ENCODE measurements around the gene CDK19. TPM values are rescaled to one million over a fixed set of nuclear protein-coding genes. Genes with fewer than 3 reads are reported as not detected.

The CDK19 gene
- total RNA-seq, 1 experiment from 2014 or later = 11.7 TPM

DNA sequence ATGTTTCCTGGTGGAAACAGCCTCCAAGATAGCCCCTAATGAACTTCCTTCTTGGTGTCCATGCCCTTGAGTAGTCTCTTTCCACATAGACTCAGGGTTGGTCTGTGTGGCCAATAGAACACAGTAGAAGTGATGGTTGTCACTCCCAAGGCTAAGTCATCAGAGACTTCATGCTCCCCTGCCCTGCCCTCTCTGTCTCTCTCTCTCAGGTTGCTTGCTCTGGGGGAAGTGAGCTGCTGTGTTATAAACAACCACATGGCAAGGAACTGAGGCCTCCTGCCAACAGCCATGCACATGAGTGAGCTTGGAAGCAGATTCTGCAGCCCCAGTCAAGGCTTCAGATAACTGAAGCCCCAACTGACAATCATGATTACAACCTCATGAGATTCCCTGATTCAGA lies 253.6 kb downstream of the CDK19 start (continued):
- TF ChIP-seq, protein P1, sequence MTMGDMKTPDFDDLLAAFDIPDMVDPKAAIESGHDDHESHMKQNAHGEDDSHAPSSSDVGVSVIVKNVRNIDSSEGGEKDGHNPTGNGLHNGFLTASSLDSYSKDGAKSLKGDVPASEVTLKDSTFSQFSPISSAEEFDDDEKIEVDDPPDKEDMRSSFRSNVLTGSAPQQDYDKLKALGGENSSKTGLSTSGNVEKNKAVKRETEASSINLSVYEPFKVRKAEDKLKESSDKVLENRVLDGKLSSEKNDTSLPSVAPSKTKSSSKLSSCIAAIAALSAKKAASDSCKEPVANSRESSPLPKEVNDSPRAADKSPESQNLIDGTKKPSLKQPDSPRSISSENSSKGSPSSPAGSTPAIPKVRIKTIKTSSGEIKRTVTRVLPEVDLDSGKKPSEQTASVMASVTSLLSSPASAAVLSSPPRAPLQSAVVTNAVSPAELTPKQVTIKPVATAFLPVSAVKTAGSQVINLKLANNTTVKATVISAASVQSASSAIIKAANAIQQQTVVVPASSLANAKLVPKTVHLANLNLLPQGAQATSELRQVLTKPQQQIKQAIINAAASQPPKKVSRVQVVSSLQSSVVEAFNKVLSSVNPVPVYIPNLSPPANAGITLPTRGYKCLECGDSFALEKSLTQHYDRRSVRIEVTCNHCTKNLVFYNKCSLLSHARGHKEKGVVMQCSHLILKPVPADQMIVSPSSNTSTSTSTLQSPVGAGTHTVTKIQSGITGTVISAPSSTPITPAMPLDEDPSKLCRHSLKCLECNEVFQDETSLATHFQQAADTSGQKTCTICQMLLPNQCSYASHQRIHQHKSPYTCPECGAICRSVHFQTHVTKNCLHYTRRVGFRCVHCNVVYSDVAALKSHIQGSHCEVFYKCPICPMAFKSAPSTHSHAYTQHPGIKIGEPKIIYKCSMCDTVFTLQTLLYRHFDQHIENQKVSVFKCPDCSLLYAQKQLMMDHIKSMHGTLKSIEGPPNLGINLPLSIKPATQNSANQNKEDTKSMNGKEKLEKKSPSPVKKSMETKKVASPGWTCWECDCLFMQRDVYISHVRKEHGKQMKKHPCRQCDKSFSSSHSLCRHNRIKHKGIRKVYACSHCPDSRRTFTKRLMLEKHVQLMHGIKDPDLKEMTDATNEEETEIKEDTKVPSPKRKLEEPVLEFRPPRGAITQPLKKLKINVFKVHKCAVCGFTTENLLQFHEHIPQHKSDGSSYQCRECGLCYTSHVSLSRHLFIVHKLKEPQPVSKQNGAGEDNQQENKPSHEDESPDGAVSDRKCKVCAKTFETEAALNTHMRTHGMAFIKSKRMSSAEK (CRISPR knock-in tag; IDR thresholded peaks at IDR 0.05; ENCODE audit: borderline replicate concordance) = no peak
- no peak for TF ChIP-seq CREM (CRISPR knock-in tag; IDR thresholded peaks at IDR 0.05)
- TF ChIP-seq NFE2L1 (CRISPR knock-in tag; IDR thresholded peaks at IDR 0.05) = no peak
- no peak for TF ChIP-seq JUN (CRISPR knock-in tag; IDR thresholded peaks at IDR 0.05)
- TF ChIP-seq, protein P2, sequence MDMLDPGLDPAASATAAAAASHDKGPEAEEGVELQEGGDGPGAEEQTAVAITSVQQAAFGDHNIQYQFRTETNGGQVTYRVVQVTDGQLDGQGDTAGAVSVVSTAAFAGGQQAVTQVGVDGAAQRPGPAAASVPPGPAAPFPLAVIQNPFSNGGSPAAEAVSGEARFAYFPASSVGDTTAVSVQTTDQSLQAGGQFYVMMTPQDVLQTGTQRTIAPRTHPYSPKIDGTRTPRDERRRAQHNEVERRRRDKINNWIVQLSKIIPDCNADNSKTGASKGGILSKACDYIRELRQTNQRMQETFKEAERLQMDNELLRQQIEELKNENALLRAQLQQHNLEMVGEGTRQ (CRISPR knock-in tag; IDR thresholded peaks at IDR 0.05) = no peak

DNA sequence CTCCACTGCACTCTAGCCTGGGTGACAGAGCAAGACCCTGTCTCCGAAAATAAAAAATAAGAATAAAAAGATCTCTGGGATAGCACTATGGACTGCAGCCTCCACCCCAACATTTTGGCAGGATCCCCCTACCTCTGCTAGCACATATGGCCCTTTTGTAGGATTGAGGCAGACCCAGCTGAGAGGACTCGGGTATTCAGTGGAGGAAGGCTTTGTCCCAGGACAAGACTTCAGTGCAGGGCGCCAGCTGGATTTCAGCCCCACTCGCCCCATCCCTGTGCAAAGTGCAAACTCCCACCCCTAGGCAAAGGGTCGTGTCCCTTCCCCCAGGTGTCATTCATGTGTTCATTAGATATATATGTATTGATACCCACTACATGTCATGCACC lies 254.3 kb downstream of the CDK19 start:
- ATAC-seq = no peak
- H3K27me3 Mint-ChIP-seq (ENCODE audit: low read depth) = peaks cover 22% of the 10 kb centered on the region
- H3K4me3 Mint-ChIP-seq = no peak overlapping the region
- POLR2A ChIA-PET = no interaction called here
- no peak overlapping the region for H3K27ac Mint-ChIP-seq
- CTCF ChIA-PET = no interaction called here
- TF ChIP-seq SOX15 (CRISPR knock-in tag; IDR thresholded peaks at IDR 0.05) (no peak), NFATC4 (CRISPR knock-in tag; IDR thresholded peaks at IDR 0.05) (no peak), ZBTB21 (CRISPR knock-in tag; IDR thresholded peaks at IDR 0.05; ENCODE audit: borderline replicate concordance) (no peak), ELF4 (CRISPR knock-in tag; IDR thresholded peaks at IDR 0.05; ENCODE audit: low read depth) (no peak), ETV6 (CRISPR knock-in tag; IDR thresholded peaks at IDR 0.05) (no peak), GABPB1 (CRISPR knock-in tag; IDR thresholded peaks at IDR 0.05) (no peak), NR3C1 (CRISPR knock-in tag; conservative IDR thresholded peaks at IDR 0.05; ENCODE audit: low read depth) (no peak), FOXJ3 (CRISPR knock-in tag; IDR thresholded peaks at IDR 0.05; ENCODE audit: borderline replicate concordance) (no peak), PRRX2 (CRISPR knock-in tag; IDR thresholded peaks at IDR 0.05) (no peak), FOXP1 (CRISPR knock-in tag; IDR thresholded peaks at IDR 0.05; ENCODE audit: borderline replicate concordance) (no peak)
- TF ChIP-seq, protein P3, sequence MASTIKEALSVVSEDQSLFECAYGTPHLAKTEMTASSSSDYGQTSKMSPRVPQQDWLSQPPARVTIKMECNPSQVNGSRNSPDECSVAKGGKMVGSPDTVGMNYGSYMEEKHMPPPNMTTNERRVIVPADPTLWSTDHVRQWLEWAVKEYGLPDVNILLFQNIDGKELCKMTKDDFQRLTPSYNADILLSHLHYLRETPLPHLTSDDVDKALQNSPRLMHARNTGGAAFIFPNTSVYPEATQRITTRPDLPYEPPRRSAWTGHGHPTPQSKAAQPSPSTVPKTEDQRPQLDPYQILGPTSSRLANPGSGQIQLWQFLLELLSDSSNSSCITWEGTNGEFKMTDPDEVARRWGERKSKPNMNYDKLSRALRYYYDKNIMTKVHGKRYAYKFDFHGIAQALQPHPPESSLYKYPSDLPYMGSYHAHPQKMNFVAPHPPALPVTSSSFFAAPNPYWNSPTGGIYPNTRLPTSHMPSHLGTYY (CRISPR knock-in tag; IDR thresholded peaks at IDR 0.05) = no peak
- TF ChIP-seq, protein P4, sequence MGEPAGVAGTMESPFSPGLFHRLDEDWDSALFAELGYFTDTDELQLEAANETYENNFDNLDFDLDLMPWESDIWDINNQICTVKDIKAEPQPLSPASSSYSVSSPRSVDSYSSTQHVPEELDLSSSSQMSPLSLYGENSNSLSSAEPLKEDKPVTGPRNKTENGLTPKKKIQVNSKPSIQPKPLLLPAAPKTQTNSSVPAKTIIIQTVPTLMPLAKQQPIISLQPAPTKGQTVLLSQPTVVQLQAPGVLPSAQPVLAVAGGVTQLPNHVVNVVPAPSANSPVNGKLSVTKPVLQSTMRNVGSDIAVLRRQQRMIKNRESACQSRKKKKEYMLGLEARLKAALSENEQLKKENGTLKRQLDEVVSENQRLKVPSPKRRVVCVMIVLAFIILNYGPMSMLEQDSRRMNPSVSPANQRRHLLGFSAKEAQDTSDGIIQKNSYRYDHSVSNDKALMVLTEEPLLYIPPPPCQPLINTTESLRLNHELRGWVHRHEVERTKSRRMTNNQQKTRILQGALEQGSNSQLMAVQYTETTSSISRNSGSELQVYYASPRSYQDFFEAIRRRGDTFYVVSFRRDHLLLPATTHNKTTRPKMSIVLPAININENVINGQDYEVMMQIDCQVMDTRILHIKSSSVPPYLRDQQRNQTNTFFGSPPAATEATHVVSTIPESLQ (CRISPR knock-in tag; IDR thresholded peaks at IDR 0.05) = no peak
- TF ChIP-seq, protein P5, sequence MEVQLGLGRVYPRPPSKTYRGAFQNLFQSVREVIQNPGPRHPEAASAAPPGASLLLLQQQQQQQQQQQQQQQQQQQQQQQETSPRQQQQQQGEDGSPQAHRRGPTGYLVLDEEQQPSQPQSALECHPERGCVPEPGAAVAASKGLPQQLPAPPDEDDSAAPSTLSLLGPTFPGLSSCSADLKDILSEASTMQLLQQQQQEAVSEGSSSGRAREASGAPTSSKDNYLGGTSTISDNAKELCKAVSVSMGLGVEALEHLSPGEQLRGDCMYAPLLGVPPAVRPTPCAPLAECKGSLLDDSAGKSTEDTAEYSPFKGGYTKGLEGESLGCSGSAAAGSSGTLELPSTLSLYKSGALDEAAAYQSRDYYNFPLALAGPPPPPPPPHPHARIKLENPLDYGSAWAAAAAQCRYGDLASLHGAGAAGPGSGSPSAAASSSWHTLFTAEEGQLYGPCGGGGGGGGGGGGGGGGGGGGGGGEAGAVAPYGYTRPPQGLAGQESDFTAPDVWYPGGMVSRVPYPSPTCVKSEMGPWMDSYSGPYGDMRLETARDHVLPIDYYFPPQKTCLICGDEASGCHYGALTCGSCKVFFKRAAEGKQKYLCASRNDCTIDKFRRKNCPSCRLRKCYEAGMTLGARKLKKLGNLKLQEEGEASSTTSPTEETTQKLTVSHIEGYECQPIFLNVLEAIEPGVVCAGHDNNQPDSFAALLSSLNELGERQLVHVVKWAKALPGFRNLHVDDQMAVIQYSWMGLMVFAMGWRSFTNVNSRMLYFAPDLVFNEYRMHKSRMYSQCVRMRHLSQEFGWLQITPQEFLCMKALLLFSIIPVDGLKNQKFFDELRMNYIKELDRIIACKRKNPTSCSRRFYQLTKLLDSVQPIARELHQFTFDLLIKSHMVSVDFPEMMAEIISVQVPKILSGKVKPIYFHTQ (CRISPR knock-in tag; IDR thresholded peaks at IDR 0.05) = no peak
- no peak for DNase-seq (ENCODE audit: low spot score)
- H3K9me3 Mint-ChIP-seq = peaks cover 10% of the 10 kb centered on the region
- no peaks in the 10 kb centered on the region for H3K36me3 Mint-ChIP-seq
- peaks cover 14% of the 10 kb centered on the region for H3K4me1 Mint-ChIP-seq

All from WTC11 (cell line).